Hepatocyte (in vitro differentiated cells): ENCODE data around the gene BRI3. TPM values are rescaled to one million over a fixed set of nuclear protein-coding genes. Genes with fewer than 3 reads are reported as not detected.

ENCODE experiments used
- DNase-seq: peaks from one replicate; pipeline ENCODE4 v3.0.0-alpha.2; 2016; ENCODE audit warnings: low spot score
- H2AFZ ChIP-seq: fragments of 200-600 bp; sonication (generic); 2 replicates; pipeline ENCODE4 v1.6.0; 2016; ENCODE audit warnings: antibody characterized with exemption, mild to moderate bottlenecking
- H3K27ac ChIP-seq: fragments of 200-600 bp; sonication (generic); 2 replicates; pipeline ENCODE4 v1.5.1; 2016; ENCODE audit warnings: mild to moderate bottlenecking
- H3K27me3 ChIP-seq: fragments of 200-600 bp; sonication (generic); 2 replicates; pipeline ENCODE4 v1.6.1; 2016
- H3K36me3 ChIP-seq: fragments of 200-600 bp; sonication (generic); replicated peaks from 2 replicates; pipeline ENCODE4 v1.5.1; 2016; ENCODE audit warnings: low read depth; ENCODE audit not compliant: insufficient read depth
- H3K4me1 ChIP-seq: fragments of 200-600 bp; sonication (generic); 2 replicates; pipeline ENCODE4 v1.5.1; 2016; ENCODE audit warnings: mild to moderate bottlenecking, moderate library complexity; ENCODE audit not compliant: insufficient read depth
- H3K4me2 ChIP-seq: fragments of 200-600 bp; sonication (generic); 2 replicates; pipeline ENCODE4 v1.6.0; 2016
- H3K4me3 ChIP-seq: fragments of 200-600 bp; sonication (generic); 2 replicates; pipeline ENCODE4 v1.5.1; 2016; ENCODE audit warnings: mild to moderate bottlenecking
- H3K79me2 ChIP-seq: fragments of 200-600 bp; sonication (generic); 2 replicates; pipeline ENCODE4 v1.6.0; 2017; ENCODE audit warnings: mild to moderate bottlenecking
- H3K9me2 ChIP-seq: fragments of 200-600 bp; sonication (generic); replicated peaks from 2 replicates; pipeline ENCODE4 v1.6.0; 2017; ENCODE audit warnings: mild to moderate bottlenecking; ENCODE audit not compliant: insufficient read depth
- H3K9me3 ChIP-seq: fragments of 200-600 bp; sonication (generic); 2 replicates; pipeline ENCODE4 v1.5.1; 2016; ENCODE audit warnings: low read depth, mild to moderate bottlenecking
- H4K20me1 ChIP-seq: fragments of 200-600 bp; sonication (generic); 2 replicates; pipeline ENCODE4 v1.6.0; 2016; ENCODE audit warnings: mild to moderate bottlenecking; ENCODE audit not compliant: insufficient read depth, poor library complexity, severe bottlenecking
- EZH2 ChIP-seq: fragments of 200-600 bp; sonication (generic); IDR thresholded peaks from 2 replicates; pipeline ENCODE4 v1.6.1; 2016; ENCODE audit warnings: antibody characterized with exemption, mild to moderate bottlenecking, borderline replicate concordance
- EZH2phosphoT487 ChIP-seq: fragments of 200-600 bp; sonication (generic); IDR thresholded peaks from one replicate; pipeline ENCODE4 v1.6.1; 2018; ENCODE audit warnings: antibody characterized with exemption, mild to moderate bottlenecking, low read depth, moderate library complexity; ENCODE audit not compliant: unreplicated experiment, severe bottlenecking
- WGBS: methylation state at CpG from one replicate; pipeline ENCODE4 v1.1.6; 2016; ENCODE audit warnings: low lambda C conversion rate; ENCODE audit errors: missing lambda C conversion rate; 5-methylcytosine and 5-hydroxymethylcytosine counted together
- polyA plus RNA-seq: library from polyadenylated mRNA; unstranded; fragments of >200 nt; fragmentation: Nextera tagmentation; extraction: Ambion mirVana; gene quantifications from 2 replicates; pipeline ENCODE4 v1.2.1, GENCODE V29; 2016
- total RNA-seq: library from RNA; depleted of rRNA; stranded (reverse); fragments of >200 nt; gene quantifications from 2 replicates; pipeline ENCODE4 v1.2.3, GENCODE V29; 2014
- TF ChIP-seq, protein P1 (sequence below): fragments of 200-600 bp; sonication (generic); IDR thresholded peaks from 2 replicates; pipeline ENCODE4 v1.5.1; 2016; ENCODE audit warnings: antibody characterized with exemption, mild to moderate bottlenecking; ENCODE audit not compliant: poor library complexity

Gene BRI3
- total and polyA plus RNA-seq, 2 experiments from 2014 or later: 71.5 to 101 TPM

DNA sequence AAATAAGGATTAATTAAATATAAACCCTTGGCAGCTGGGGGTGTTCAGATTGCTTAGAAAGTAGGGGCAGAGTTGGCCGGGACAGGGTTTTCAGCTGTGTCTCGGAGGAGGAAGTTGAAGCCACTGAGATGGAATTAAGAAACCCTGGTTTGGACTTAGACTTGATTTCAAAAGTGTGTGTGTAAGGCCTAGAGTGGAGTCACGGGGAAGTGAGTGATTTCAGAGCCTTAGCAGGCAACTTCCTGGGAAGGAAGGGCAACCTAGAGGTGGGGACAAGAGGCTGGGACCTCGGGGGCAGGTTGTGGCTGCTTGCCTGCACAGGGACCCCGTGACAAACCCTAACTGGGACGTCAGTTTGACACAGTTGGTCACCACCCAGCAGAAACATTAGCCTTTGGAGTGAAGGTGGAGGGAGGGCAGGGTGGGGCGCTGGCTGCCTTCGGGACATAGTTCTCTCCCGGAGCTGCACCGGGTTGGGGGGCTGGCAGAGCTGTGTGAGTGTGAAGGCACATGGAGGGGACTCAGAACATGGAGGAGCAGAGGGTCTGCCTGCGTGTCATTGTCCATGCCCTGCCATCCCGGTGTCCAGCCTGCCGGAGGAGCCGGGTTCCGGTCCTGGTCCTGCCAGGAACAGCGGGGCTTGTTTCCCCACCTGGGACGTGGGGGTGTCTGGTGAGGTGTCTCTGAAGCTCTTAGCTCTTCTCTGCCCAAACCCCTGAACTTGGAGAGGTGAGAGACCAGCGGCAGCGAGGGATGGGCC lies 1.8 kb downstream of the BRI3 start:
- Histone ChIP-seq H3K4me1 (peaks cover 46% of the 10 kb centered on the region), H3K9me2 (no peaks in the 10 kb centered on the region), H3K27me3 (no peaks in the 10 kb centered on the region), H2AFZ (no peak overlapping the region), H3K4me2 (peak overlapping the region; percentile 96), H3K27ac (peak overlapping the region; percentile 95), H3K79me2 (peaks cover 66% of the 10 kb centered on the region), H3K4me3 (peak overlapping the region; percentile 98), H4K20me1 (peaks cover 56% of the 10 kb centered on the region), H3K36me3 (no peaks in the 10 kb centered on the region), H3K9me3 (no peaks in the 10 kb centered on the region)
- peak; percentile 46 for DNase-seq
- TF ChIP-seq EZH2phosphoT487 (no peak), EZH2 (no peak)
- TF ChIP-seq, protein P1, sequence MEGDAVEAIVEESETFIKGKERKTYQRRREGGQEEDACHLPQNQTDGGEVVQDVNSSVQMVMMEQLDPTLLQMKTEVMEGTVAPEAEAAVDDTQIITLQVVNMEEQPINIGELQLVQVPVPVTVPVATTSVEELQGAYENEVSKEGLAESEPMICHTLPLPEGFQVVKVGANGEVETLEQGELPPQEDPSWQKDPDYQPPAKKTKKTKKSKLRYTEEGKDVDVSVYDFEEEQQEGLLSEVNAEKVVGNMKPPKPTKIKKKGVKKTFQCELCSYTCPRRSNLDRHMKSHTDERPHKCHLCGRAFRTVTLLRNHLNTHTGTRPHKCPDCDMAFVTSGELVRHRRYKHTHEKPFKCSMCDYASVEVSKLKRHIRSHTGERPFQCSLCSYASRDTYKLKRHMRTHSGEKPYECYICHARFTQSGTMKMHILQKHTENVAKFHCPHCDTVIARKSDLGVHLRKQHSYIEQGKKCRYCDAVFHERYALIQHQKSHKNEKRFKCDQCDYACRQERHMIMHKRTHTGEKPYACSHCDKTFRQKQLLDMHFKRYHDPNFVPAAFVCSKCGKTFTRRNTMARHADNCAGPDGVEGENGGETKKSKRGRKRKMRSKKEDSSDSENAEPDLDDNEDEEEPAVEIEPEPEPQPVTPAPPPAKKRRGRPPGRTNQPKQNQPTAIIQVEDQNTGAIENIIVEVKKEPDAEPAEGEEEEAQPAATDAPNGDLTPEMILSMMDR: no peak
- 78% methylated on average over 18 of the region's 19 CpGs for WGBS

DNA sequence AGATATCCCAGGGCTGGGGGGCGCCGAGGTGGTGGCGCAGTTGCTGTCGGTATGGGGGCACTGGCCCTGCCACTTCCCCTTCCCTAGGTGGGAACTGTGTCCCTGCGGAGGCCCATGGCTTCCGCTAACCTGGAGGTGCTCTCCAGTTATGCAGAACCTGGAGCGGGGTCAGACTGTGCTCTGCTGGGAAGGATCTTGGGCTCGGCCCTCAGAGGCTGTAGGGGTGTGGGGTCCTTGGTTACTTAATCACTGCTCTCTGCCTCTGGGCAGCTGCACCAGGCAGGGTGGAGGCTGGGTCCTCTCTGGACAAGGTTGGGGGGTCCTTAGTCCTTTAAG lies 2.4 kb downstream of the BRI3 start:
- peak overlapping the region; percentile 98 for H3K4me3 ChIP-seq
- no peak for DNase-seq
- H2AFZ ChIP-seq: no peak overlapping the region
- H3K36me3 ChIP-seq: no peaks in the 10 kb centered on the region
- no peaks in the 10 kb centered on the region for H3K9me3 ChIP-seq
- H3K27me3 ChIP-seq: no peaks in the 10 kb centered on the region
- no peaks in the 10 kb centered on the region for H3K9me2 ChIP-seq
- 93% methylated on average over 8 of the region's 8 CpGs for WGBS
- H4K20me1 ChIP-seq: peaks cover 61% of the 10 kb centered on the region
- peak overlapping the region; percentile 96 for H3K4me2 ChIP-seq
- H3K27ac ChIP-seq: peak overlapping the region; percentile 95
- H3K4me1 ChIP-seq: peaks cover 46% of the 10 kb centered on the region
- no peak for TF ChIP-seq EZH2phosphoT487
- TF ChIP-seq EZH2: no peak
- peaks cover 70% of the 10 kb centered on the region for H3K79me2 ChIP-seq

DNA sequence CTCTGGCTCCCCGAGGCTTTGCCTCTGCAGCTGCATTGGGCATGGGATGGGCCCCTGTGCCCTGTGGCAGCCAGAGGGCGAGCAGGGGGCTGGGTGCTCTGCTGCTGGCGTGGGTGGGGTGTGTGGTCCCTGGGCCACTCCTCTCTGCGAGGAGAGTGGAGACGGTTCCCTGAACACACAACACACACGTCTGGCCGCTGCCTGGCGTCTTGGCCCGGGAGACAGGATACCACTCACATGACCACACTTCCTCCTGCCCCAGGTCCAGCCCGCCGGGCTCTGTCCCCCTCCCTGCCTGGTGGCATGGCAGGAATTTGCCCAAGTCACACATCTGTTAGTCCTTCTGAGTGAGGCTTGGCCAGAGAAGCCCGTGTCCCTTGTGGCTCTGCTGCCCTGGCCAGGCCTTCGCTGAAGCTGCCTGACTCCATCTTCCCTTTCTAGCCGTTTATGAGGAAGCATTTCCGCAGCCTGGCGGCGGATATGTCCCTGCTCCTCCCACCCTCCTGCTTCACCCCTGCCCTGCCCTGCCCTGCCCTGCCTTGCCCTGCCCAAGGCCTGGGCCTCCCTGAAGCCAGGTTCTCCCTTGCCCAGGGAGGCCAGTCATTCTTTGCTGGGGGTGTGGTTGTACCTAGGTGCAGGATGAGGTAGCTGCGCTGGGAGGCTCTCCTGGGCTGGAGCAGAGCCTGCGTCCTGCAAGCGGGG lies 3.0 kb downstream of the BRI3 start:
- peaks cover 77% of the 10 kb centered on the region for H3K79me2 ChIP-seq
- no peaks in the 10 kb centered on the region for H3K9me3 ChIP-seq
- peak overlapping the region; percentile 96 for H3K4me2 ChIP-seq
- no peak overlapping the region for H2AFZ ChIP-seq
- peak overlapping the region; percentile 95 for H3K27ac ChIP-seq
- H3K27me3 ChIP-seq: no peaks in the 10 kb centered on the region
- DNase-seq: peak; percentile 62
- TF ChIP-seq, protein P1: no peak
- no peak for TF ChIP-seq EZH2
- no peak for TF ChIP-seq EZH2phosphoT487
- peaks cover 68% of the 10 kb centered on the region for H4K20me1 ChIP-seq
- no peak overlapping the region for H3K4me3 ChIP-seq
- peaks cover 46% of the 10 kb centered on the region for H3K4me1 ChIP-seq
- 48% methylated on average over 19 of the region's 20 CpGs for whole genome bisulfite sequencing
- no peaks in the 10 kb centered on the region for H3K36me3 ChIP-seq
- H3K9me2 ChIP-seq: no peaks in the 10 kb centered on the region
